Uterus (tissue), 2 donors: ENCODE measurements around the gene RASSF3.

Source experiments
- POLR2A ChIP-seq, 2 donors: fragments of 450-650 bp; IDR thresholded peaks; one replicate each; pipeline ENCODE4 v1.6.1; 2016; ENCODE audit warnings: antibody characterized with exemption in 2 of 2, mild to moderate bottlenecking in 1 of 2, moderate library complexity in 1 of 2
- TF ChIP-seq, protein P1 (sequence below), 4 experiments: fragments of 200-600 bp in 2 of 4; fragments of 450-650 bp in 2 of 4; sonication (generic) in 2 of 4; IDR thresholded peaks; one replicate each; pipeline ENCODE4 v1.5.1; 2016 to 2019; ENCODE audit warnings: antibody characterized with exemption in 4 of 4, mild to moderate bottlenecking in 2 of 4, moderate library complexity in 1 of 4

GRCh38 chr12:64567570-64567969 lies 42.7 kb upstream of the RASSF3 start:
- TF ChIP-seq, protein P1, sequence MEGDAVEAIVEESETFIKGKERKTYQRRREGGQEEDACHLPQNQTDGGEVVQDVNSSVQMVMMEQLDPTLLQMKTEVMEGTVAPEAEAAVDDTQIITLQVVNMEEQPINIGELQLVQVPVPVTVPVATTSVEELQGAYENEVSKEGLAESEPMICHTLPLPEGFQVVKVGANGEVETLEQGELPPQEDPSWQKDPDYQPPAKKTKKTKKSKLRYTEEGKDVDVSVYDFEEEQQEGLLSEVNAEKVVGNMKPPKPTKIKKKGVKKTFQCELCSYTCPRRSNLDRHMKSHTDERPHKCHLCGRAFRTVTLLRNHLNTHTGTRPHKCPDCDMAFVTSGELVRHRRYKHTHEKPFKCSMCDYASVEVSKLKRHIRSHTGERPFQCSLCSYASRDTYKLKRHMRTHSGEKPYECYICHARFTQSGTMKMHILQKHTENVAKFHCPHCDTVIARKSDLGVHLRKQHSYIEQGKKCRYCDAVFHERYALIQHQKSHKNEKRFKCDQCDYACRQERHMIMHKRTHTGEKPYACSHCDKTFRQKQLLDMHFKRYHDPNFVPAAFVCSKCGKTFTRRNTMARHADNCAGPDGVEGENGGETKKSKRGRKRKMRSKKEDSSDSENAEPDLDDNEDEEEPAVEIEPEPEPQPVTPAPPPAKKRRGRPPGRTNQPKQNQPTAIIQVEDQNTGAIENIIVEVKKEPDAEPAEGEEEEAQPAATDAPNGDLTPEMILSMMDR (IDR thresholded peaks at IDR 0.05), result no peak
- no peak for TF ChIP-seq POLR2A (IDR thresholded peaks at IDR 0.05)
